ENCODE measurements around the gene EBF3.

Gene EBF3

GRCh38 chr10:129786216-129786615 lies 177.9 kb downstream of the EBF3 start:
- no peak for DNase-seq

- no peak for DNase-seq
These were observed 178.5 kb downstream of the EBF3 start for GRCh38 chr10:129785536-129785981.

Measured in NCI-H1105 (cell line).